GM12878 (cell line): ENCODE data around the gene MAPKAP1. TPM values are rescaled to one million over a fixed set of nuclear protein-coding genes. Genes with fewer than 3 reads are reported as not detected.

ENCODE experiments used
- ATAC-seq: fragments of 200-7000 bp; cut with Tn5 transposase; 3 replicates; pipeline ENCODE4 v1.9.1; 2020; ENCODE audit warnings: mild to moderate bottlenecking, moderate library complexity
- BruUV-seq: library from RNA; stranded (reverse); fragments of 400-500 nt; replicated peaks from 2 replicates; lab custom pipeline; 2021; lab: Mats Ljungman, UMichigan
- CTCF ChIA-PET: fragments of 300-600 bp; sonication (Branson Sonifier 250); formaldehyde crosslinking; extraction: SDS; loops from one replicate; lab custom pipeline; 2021; ENCODE audit warnings: inconsistent platforms; lab: Yijun Ruan, JAX
- POLR2A ChIA-PET: fragments of 350-600 bp; formaldehyde crosslinking; extraction: SDS; loops from one replicate; lab custom pipeline; 2021; ENCODE audit warnings: inconsistent platforms; lab: Charles Lee
- RAD21 ChIA-PET: fragments of 300-600 bp; sonication (Branson Sonifier 250); formaldehyde crosslinking; loops from one replicate; lab custom pipeline; 2023; ENCODE audit warnings: antibody characterized with exemption; ENCODE audit not compliant: unreplicated experiment; lab: Charles Lee
- SMC1A ChIA-PET: fragments of 300-600 bp; sonication (Branson Sonifier 250); formaldehyde crosslinking; loops from one replicate; lab custom pipeline; 2023; ENCODE audit not compliant: unreplicated experiment, uncharacterized antibody; lab: Charles Lee
- DNase-seq: peaks from one replicate; pipeline ENCODE4 v3.0.0-alpha.2; 2011; ENCODE audit warnings: low read depth, low spot score
- FAIRE-seq: peaks from 3 replicates; lab custom pipeline; 2011; peaks lifted over from hg19 to GRCh38; lab: Jason Lieb, UNC
- H2AFZ ChIP-seq: 2 replicates; pipeline ENCODE4 v1.6.0; 2011; ENCODE audit warnings: low read depth, low read length, control low read depth; ENCODE audit not compliant: control insufficient read depth
- H3K27ac ChIP-seq: 2 replicates; pipeline ENCODE4 v1.5.1; 2011; ENCODE audit warnings: control low read depth; ENCODE audit not compliant: control insufficient read depth, insufficient read depth
- H3K27me3 ChIP-seq, 2 experiments: replicated peaks in 1 of 2; 2 replicates each; pipeline versions ENCODE4 v1.6.0 to v1.6.1; 2011; ENCODE audit warnings: low read length in 1 of 2; ENCODE audit not compliant: control insufficient read depth in 2 of 2, insufficient read depth in 2 of 2
- H3K36me3 ChIP-seq, 2 experiments: 2 replicates each; pipeline ENCODE4 v1.5.1; 2011; ENCODE audit warnings: low read length in 1 of 2; ENCODE audit not compliant: control insufficient read depth in 2 of 2, insufficient read depth in 2 of 2
- H3K4me1 ChIP-seq: 2 replicates; pipeline ENCODE4 v1.6.1; 2011; ENCODE audit warnings: mild to moderate bottlenecking, low read length, moderate library complexity, mixed read lengths; ENCODE audit not compliant: control insufficient read depth, insufficient read depth
- H3K4me2 ChIP-seq: 2 replicates; pipeline ENCODE4 v1.6.0; 2011; ENCODE audit warnings: control low read depth; ENCODE audit not compliant: control insufficient read depth, insufficient read depth
- H3K4me3 ChIP-seq: fragments of 200-600 bp; sonication (generic); 2 replicates; pipeline ENCODE4 v1.5.1; 2016
- H3K79me2 ChIP-seq: 2 replicates; pipeline ENCODE4 v1.6.0; 2011; ENCODE audit warnings: low read length; ENCODE audit not compliant: control insufficient read depth, insufficient read depth
- H3K9ac ChIP-seq: 2 replicates; pipeline ENCODE4 v1.8.0; 2011; ENCODE audit warnings: low read length, control low read depth, mixed read lengths; ENCODE audit not compliant: control insufficient read depth, insufficient read depth
- H3K9me3 ChIP-seq: replicated peaks from 3 replicates; pipeline ENCODE4 v1.5.1; 2011; ENCODE audit warnings: mild to moderate bottlenecking, low read length; ENCODE audit not compliant: control insufficient read depth, insufficient read depth
- H4K20me1 ChIP-seq: 2 replicates; pipeline ENCODE4 v1.6.0; 2011; ENCODE audit not compliant: control insufficient read depth, insufficient read depth
- CBFB ChIP-seq: IDR thresholded peaks from 2 replicates; pipeline ENCODE4 v1.6.1; 2016; ENCODE audit warnings: antibody characterized with exemption, low read depth
- MEF2B ChIP-seq: fragments of 450-650 bp; IDR thresholded peaks from 2 replicates; pipeline ENCODE4 v1.6.1; 2018; ENCODE audit warnings: mild to moderate bottlenecking, moderate library complexity; ENCODE audit not compliant: partially characterized antibody, poor library complexity, severe bottlenecking
- NBN ChIP-seq: fragments of 450-650 bp; IDR thresholded peaks from 2 replicates; pipeline ENCODE4 v1.6.1; 2016
- POLR2AphosphoS5 ChIP-seq: IDR thresholded peaks from 2 replicates; pipeline ENCODE4 v1.6.1; 2011; ENCODE audit warnings: mild to moderate bottlenecking, low read length, inconsistent platforms
- POU2F2 ChIP-seq: IDR thresholded peaks from 3 replicates; pipeline ENCODE4 v1.6.1; 2011; ENCODE audit warnings: low read depth, mild to moderate bottlenecking, low read length, borderline replicate concordance
- STAT3 ChIP-seq: IDR thresholded peaks from 2 replicates; pipeline ENCODE4 v1.6.1; 2011; ENCODE audit warnings: low read depth, low read length, improper control_type of control experiment
- TAF1 ChIP-seq: IDR thresholded peaks from 2 replicates; pipeline ENCODE4 v1.6.1; 2011; ENCODE audit warnings: mild to moderate bottlenecking, low read depth, low read length, borderline replicate concordance
- WRNIP1 ChIP-seq: IDR thresholded peaks from 2 replicates; pipeline ENCODE4 v1.6.1; 2011; ENCODE audit warnings: low read depth, low read length, improper control_type of control experiment, borderline replicate concordance
- WGBS: methylation state at CpG from one replicate; pipeline ENCODE4 v1.1.6; 2016; ENCODE audit warnings: low lambda C conversion rate; ENCODE audit not compliant: insufficient replicate concordance, insufficient coverage; ENCODE audit errors: missing lambda C conversion rate; 5-methylcytosine and 5-hydroxymethylcytosine counted together
- in situ Hi-C: fragments of 300-500 bp; cut with MboI; formaldehyde crosslinking; loops from 9 replicates; pipeline ENCODE4 v1.14.3; 2018; ENCODE audit warnings: mixed read lengths
- intact Hi-C: fragments of 100-400 bp; cut with micrococcal nuclease; formaldehyde crosslinking; loops from one replicate; pipeline ENCODE4 v1.14.2; 2022; ENCODE audit not compliant: unreplicated experiment
- polyA plus RNA-seq, 11 experiments: library from polyadenylated mRNA; depleted of rRNA in 4 of 11; unstranded in 6 of 11; stranded (reverse) in 5 of 11; fragments of >200 nt; fragmentation: Nextera tagmentation in 4 of 11; fragmentation: Illumina TruSeq in 1 of 11; extraction: Ambion mirVana in 4 of 11; extraction: Trizol in 1 of 11; gene quantifications; 1 replicate in 1 of 11; 2 replicates in 10 of 11; pipeline versions ENCODE4 v1.2.1 to v1.2.3, GENCODE V29; 2011 to 2016; ENCODE audit warnings: inconsistent platforms in 2 of 11, missing spikeins in 2 of 11, low read depth in 1 of 11
- total RNA-seq, 4 experiments: library from RNA; depleted of rRNA in 3 of 4; stranded (reverse); fragments of >200 nt in 3 of 4; fragmentation: Illumina TruSeq in 1 of 4; extraction: Trizol in 1 of 4; gene quantifications; 2 replicates each; pipeline versions ENCODE4 v1.2.1 to v1.2.3, GENCODE V29; 2013 to 2021
- TF ChIP-seq, protein P1 (sequence below): IDR thresholded peaks from 2 replicates; pipeline ENCODE4 v1.6.1; 2012; ENCODE audit warnings: improper control_type of control experiment, low read depth, low read length; ENCODE audit not compliant: insufficient replicate concordance
- TF ChIP-seq, protein P2 (sequence below): fragments of 450-650 bp; IDR thresholded peaks from 2 replicates; pipeline ENCODE4 v1.6.1; 2017; ENCODE audit warnings: borderline replicate concordance

The MAPKAP1 gene
- total and polyA plus RNA-seq, 10 of the 15 experiments (the other 5 are each of a cell fraction or from before 2014, with no cell fraction given), result 5.1 to 188 (median 105) TPM

DNA sequence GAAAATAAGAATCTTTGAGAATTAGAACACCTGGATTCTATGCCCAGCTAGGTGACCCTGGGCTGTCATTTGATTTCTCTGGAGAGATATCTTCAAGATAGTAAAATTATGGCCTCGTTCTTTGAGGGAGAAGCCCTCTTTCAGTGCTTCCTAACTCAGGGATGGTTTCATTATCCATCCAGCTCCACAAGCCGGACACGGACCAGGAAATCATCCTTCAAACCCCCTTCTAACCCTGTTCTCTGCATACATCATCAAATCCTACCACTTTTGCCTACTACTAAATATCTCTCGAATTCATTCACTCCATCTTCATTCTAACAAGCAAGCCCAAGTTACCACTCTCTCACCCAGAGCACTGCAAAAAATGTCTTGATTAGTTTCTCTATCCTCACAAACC is 57.2 kb downstream of the MAPKAP1 start:
- WGBS, result 33% methylated on average over 4 of the region's 4 CpGs
- intact Hi-C loops (loop anchor here (1.0 to 5.0 kb wide), 3 partner anchors 18 to 102 kb away; no protein-coding TSS in a partner anchor), in situ Hi-C loops (loop anchor here (5.0 to 25.0 kb wide), 2 partner anchors 102 to 1438 kb away; no protein-coding TSS in a partner anchor)
- BruUV-seq, result TSS peak; percentile 87
- Histone ChIP-seq H2AFZ (no peak overlapping the region), H3K27me3 (no peaks in the 10 kb centered on the region), H4K20me1 (no peaks in the 10 kb centered on the region), H3K79me2 (peaks cover 68% of the 10 kb centered on the region), H3K27ac (peak overlapping the region; percentile 95), H3K36me3 (peaks cover 2 to 3% of the 10 kb centered on the region in 2 experiments; a peak in 3 of 4 replicates), H3K4me2 (peak overlapping the region; percentile 76), H3K9ac (peak overlapping the region; percentile 54), H3K4me3 (peak overlapping the region; percentile 23; the same call in 1 of the 2 replicates), H3K4me1 (peaks cover 63% of the 10 kb centered on the region), H3K9me3 (no peaks in the 10 kb centered on the region)
- no peak for ATAC-seq
- ChIA-PET RAD21 (interaction anchor here (0.6 to 10.9 kb wide), 21 partner anchors 8 to 259 kb away, joined by 3 to 237 read pairs (median 5); partner anchors contain the start of gene MAPKAP1), POLR2A (interaction anchor here (0.5 to 9.7 kb wide), 13 partner anchors 9 to 579 kb away, joined by 3 to 105 read pairs (median 5); partner anchors contain the start of genes HSPA5 and MAPKAP1), CTCF (interaction anchor here (1.0 to 2.6 kb wide), 9 partner anchors 12 to 109 kb away, joined by 3 to 11 read pairs (median 5); no protein-coding TSS in a partner anchor), SMC1A (interaction anchor here (0.7 to 10.6 kb wide), 14 partner anchors 9 to 268 kb away, joined by 3 to 251 read pairs (median 8); partner anchors contain the start of gene MAPKAP1)
- TF ChIP-seq TAF1 (0 out of 2 replicates have a peak, but pooled peaks have one; percentile 29), CBFB (no peak), POLR2AphosphoS5 (0 out of 2 replicates have a peak, but pooled peaks have one; percentile 10), MEF2B (no peak), NBN (no peak), POU2F2 (no peak), WRNIP1 (0 out of 2 replicates have a peak, but pooled peaks have one; percentile 12), STAT3 (0 out of 2 replicates have a peak, but pooled peaks have one; percentile 43)
- TF ChIP-seq, protein P1, sequence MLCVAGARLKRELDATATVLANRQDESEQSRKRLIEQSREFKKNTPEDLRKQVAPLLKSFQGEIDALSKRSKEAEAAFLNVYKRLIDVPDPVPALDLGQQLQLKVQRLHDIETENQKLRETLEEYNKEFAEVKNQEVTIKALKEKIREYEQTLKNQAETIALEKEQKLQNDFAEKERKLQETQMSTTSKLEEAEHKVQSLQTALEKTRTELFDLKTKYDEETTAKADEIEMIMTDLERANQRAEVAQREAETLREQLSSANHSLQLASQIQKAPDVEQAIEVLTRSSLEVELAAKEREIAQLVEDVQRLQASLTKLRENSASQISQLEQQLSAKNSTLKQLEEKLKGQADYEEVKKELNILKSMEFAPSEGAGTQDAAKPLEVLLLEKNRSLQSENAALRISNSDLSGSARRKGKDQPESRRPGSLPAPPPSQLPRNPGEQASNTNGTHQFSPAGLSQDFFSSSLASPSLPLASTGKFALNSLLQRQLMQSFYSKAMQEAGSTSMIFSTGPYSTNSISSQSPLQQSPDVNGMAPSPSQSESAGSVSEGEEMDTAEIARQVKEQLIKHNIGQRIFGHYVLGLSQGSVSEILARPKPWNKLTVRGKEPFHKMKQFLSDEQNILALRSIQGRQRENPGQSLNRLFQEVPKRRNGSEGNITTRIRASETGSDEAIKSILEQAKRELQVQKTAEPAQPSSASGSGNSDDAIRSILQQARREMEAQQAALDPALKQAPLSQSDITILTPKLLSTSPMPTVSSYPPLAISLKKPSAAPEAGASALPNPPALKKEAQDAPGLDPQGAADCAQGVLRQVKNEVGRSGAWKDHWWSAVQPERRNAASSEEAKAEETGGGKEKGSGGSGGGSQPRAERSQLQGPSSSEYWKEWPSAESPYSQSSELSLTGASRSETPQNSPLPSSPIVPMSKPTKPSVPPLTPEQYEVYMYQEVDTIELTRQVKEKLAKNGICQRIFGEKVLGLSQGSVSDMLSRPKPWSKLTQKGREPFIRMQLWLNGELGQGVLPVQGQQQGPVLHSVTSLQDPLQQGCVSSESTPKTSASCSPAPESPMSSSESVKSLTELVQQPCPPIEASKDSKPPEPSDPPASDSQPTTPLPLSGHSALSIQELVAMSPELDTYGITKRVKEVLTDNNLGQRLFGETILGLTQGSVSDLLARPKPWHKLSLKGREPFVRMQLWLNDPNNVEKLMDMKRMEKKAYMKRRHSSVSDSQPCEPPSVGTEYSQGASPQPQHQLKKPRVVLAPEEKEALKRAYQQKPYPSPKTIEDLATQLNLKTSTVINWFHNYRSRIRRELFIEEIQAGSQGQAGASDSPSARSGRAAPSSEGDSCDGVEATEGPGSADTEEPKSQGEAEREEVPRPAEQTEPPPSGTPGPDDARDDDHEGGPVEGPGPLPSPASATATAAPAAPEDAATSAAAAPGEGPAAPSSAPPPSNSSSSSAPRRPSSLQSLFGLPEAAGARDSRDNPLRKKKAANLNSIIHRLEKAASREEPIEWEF, result no peak
- TF ChIP-seq, protein P2, sequence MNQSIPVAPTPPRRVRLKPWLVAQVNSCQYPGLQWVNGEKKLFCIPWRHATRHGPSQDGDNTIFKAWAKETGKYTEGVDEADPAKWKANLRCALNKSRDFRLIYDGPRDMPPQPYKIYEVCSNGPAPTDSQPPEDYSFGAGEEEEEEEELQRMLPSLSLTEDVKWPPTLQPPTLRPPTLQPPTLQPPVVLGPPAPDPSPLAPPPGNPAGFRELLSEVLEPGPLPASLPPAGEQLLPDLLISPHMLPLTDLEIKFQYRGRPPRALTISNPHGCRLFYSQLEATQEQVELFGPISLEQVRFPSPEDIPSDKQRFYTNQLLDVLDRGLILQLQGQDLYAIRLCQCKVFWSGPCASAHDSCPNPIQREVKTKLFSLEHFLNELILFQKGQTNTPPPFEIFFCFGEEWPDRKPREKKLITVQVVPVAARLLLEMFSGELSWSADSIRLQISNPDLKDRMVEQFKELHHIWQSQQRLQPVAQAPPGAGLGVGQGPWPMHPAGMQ, result no peak
- FAIRE-seq, result no peak
- DNase-seq, result no peak
